Thoracic aorta (tissue), 2 donors: Measurements from ENCODE around the gene TRIL. TPM values are rescaled to one million over a fixed set of nuclear protein-coding genes. Genes with fewer than 3 reads are reported as not detected.

Source experiments
- ATAC-seq: fragments of 150-250 bp; one replicate; pipeline ENCODE4 v1.8.0; 2017; ENCODE audit warnings: low read depth; ENCODE audit not compliant: insufficient number of reproducible peaks, low FRiP score
- DNase-seq: peaks from one replicate; pipeline ENCODE4 v3.0.0-alpha.2; 2020; ENCODE audit warnings: low spot score
- H3K27ac ChIP-seq, 2 donors: fragments of 200-600 bp; sonication (generic); 1 replicate in 1 of 2; 2 replicates in 1 of 2; pipeline ENCODE4 v1.5.1; 2016; ENCODE audit warnings: mild to moderate bottlenecking in 2 of 2, moderate library complexity in 2 of 2
- H3K27me3 ChIP-seq: fragments of 200-600 bp; sonication (generic); replicated peaks from 2 replicates; pipeline ENCODE4 v1.6.0; 2016; ENCODE audit warnings: mild to moderate bottlenecking; ENCODE audit not compliant: insufficient read depth
- H3K36me3 ChIP-seq: fragments of 200-600 bp; sonication (generic); one replicate; pipeline ENCODE4 v1.5.1; 2016
- H3K4me1 ChIP-seq, 2 donors: fragments of 200-600 bp; sonication (generic); 1 replicate in 1 of 2; 2 replicates in 1 of 2; pipeline versions ENCODE4 v1.5.1 to v1.6.0; 2016; ENCODE audit warnings: low read depth in 2 of 2, mild to moderate bottlenecking in 1 of 2; ENCODE audit not compliant: control insufficient read depth in 1 of 2
- H3K4me3 ChIP-seq: fragments of 200-600 bp; sonication (generic); 2 replicates; pipeline ENCODE4 v1.5.1; 2016; ENCODE audit warnings: mild to moderate bottlenecking
- H3K9me3 ChIP-seq: fragments of 200-600 bp; sonication (generic); 2 replicates; pipeline ENCODE4 v1.5.1; 2016
- total RNA-seq, 2 donors: library from RNA; depleted of rRNA; stranded (reverse); fragments of >200 nt; gene quantifications; one replicate each; pipeline versions ENCODE4 v1.1.0 to v1.2.3, GENCODE V29; 2016
- TF ChIP-seq, protein P1 (sequence below): fragments of 200-600 bp; sonication (generic); IDR thresholded peaks from one replicate; pipeline ENCODE4 v1.5.1; 2019; ENCODE audit warnings: antibody characterized with exemption

Gene TRIL
- total RNA-seq, 2 donors from 2014 or later = 0.49 to 2.6 TPM

DNA sequence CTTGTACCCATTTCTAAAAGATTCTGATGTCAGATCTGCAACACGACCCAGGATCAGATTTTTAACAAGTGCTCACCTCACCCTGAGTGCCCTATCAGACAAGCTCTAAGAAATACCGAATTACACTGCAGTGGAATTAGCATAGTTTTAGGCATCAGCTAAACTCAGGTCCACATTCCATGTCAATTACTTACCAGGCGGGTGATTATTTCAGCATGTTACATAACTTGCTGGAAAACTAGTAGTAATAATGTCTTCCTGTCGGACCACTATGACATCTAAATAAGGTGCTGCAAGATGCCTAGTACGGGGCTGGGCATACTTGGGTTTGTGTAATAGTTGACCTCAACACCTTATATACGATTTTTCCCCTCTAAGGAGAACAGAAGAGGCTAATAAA lies 21.0 kb downstream of the TRIL start:
- TF ChIP-seq, protein P1, sequence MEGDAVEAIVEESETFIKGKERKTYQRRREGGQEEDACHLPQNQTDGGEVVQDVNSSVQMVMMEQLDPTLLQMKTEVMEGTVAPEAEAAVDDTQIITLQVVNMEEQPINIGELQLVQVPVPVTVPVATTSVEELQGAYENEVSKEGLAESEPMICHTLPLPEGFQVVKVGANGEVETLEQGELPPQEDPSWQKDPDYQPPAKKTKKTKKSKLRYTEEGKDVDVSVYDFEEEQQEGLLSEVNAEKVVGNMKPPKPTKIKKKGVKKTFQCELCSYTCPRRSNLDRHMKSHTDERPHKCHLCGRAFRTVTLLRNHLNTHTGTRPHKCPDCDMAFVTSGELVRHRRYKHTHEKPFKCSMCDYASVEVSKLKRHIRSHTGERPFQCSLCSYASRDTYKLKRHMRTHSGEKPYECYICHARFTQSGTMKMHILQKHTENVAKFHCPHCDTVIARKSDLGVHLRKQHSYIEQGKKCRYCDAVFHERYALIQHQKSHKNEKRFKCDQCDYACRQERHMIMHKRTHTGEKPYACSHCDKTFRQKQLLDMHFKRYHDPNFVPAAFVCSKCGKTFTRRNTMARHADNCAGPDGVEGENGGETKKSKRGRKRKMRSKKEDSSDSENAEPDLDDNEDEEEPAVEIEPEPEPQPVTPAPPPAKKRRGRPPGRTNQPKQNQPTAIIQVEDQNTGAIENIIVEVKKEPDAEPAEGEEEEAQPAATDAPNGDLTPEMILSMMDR = no peak
- Histone ChIP-seq H3K36me3 (no peaks in the 10 kb centered on the region), H3K27me3 (no peaks in the 10 kb centered on the region), H3K4me1 (no peaks in the 10 kb centered on the region), H3K9me3 (no peaks in the 10 kb centered on the region), H3K4me3 (no peak overlapping the region), H3K27ac (no peak overlapping the region)
- ATAC-seq (no peak), DNase-seq (no peak)

DNA sequence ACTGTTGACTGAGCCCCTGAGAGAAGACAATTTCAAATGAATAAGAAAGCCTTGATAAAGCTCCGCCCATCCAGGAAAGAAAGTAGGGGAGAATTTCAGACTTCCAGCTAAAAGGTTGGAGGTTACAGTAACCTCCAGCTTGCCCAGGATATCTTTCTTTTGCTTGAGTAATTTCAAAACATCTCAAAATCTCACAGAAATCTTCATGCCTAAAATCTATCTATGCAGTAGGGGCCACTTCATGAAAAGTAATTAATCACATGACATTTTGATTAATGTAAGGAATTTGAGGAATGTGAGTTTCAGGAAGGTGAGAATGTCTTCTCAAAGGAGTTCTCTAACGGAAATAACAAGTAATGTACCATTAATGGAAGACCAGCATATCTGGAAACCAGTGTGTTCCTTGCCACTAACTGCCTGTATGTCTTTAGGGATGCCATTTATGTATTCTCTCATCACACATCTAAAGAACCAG lies 24.2 kb downstream of the TRIL start:
- Histone ChIP-seq H3K4me3 (no peak overlapping the region), H3K27me3 (no peaks in the 10 kb centered on the region), H3K9me3 (no peaks in the 10 kb centered on the region), H3K4me1 (no peaks in the 10 kb centered on the region), H3K36me3 (no peaks in the 10 kb centered on the region), H3K27ac (no peak overlapping the region)
- DNase-seq (no peak), ATAC-seq (no peak)
- TF ChIP-seq, protein P1 = no peak

DNA sequence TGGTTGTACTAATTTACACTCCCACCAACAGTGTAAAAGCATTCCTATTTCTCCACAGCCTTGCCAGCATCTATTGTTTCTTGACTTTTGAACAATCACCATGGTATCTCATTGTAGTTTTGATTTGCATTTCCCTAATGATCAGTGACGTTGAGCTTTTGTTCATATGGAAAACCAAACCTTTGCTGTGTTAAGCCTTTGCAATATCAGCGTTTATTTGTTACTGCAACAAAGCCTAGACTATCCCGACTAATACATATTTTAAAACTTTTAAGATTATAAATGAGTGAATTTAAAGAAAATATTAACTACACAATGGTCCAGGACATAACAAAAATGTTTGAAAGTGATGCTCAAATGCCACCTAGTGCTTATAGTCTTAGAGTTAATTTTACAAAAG lies 26.6 kb downstream of the TRIL start:
- DNase-seq (no peak), ATAC-seq (no peak)
- Histone ChIP-seq H3K27ac (no peak overlapping the region), H3K27me3 (no peaks in the 10 kb centered on the region), H3K36me3 (no peaks in the 10 kb centered on the region), H3K4me3 (no peak overlapping the region), H3K9me3 (no peaks in the 10 kb centered on the region), H3K4me1 (no peaks in the 10 kb centered on the region)
- TF ChIP-seq, protein P1 = no peak

DNA sequence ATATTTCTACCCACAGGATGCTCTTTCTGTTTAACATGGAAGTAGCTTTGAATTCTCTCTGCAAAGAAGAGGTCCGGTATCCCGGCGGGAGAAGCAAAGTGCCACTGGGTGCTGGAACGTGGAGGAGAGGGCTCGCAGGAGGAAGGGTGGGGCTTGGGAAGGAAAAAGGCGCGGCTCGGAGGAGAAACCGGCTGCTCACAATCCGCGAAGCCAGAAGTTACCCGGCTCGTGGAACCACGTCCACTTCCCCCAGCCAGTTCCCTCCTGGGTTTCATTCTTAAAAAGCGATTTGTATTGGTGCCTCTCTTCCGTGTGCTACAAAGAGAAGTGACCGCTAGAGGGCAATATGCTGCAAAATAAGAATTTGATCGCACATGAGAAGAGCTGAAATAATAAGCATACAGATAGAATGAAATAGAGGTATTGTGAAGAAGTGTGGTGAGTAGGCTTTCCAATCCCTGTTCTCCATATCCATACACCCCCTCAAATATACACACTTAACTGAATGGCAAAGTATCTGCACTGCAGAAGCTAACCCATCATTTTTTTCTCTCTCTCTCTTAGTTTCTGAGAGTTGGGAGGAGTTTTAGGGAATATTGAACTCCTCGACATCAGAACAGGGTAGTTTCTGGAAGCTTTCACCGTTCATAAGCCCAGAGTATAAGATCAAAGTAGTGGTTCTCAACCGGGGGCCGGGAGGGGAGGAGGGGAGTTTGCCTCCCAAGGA lies 31.1 kb downstream of the TRIL start:
- ATAC-seq (peak; percentile 82), DNase-seq (peak; percentile 35)
- H3K9me3 ChIP-seq = no peaks in the 10 kb centered on the region
- TF ChIP-seq, protein P1 = peak; percentile 76
- H3K36me3 ChIP-seq = no peaks in the 10 kb centered on the region
- H3K27ac ChIP-seq = no peak overlapping the region
- no peaks in the 10 kb centered on the region for H3K27me3 ChIP-seq
- H3K4me1 ChIP-seq = peaks cover 0 to 5% of the 10 kb centered on the region in 2 donors
- H3K4me3 ChIP-seq = peak overlapping the region; percentile 74

DNA sequence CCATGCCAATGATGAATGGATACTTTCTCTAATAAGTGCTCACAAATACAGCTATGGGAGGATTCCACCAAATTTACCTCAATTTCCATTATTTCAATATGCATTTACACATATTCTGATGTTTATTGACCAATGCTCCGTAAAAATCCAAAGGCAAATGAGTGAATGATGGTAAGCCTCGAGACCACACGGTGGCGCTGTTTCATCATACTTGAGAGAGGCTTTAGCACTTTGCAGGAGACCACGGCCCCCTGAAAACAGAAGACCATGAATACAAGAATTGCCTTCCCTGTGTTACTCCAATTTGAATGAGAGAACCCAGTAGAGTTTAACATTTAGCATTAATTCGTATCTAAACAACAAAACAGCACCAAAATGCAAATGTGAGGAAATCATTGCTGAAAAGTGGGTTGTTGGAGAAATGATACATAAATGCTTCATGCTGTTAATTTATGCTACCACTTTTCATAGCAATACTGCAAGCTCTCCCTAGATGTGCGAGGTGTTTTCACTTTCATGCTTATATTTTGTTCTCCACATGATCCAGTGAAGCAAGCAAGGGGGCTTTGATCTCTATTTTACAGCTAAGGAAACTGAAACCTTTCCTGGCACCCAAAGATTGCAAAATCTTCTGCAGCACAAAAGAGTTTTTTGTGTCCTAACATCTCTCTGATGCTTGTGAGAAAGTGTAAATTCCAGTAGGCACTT lies 35.4 kb downstream of the TRIL start:
- TF ChIP-seq, protein P1 = peak; percentile 80
- Histone ChIP-seq H3K4me1 (peaks cover 0 to 7% of the 10 kb centered on the region in 2 donors), H3K27ac (no peak overlapping the region), H3K36me3 (no peaks in the 10 kb centered on the region), H3K9me3 (no peaks in the 10 kb centered on the region), H3K4me3 (no peak overlapping the region), H3K27me3 (no peaks in the 10 kb centered on the region)
- ATAC-seq (peak; percentile 56), DNase-seq (no peak)
